Tibial artery (tissue), 4 donors: ENCODE results near the gene ZNF239.
"Not testable (repeated sequence)": the region's sequence is repeated elsewhere in the genome, so short reads cannot be mapped to it uniquely, and the experiment has no call there.

Experiments used
- DNase-seq, 2 donors: peaks; one replicate each; pipeline ENCODE4 v3.0.0-alpha.2; 2019
- H3K27ac ChIP-seq, 2 donors: fragments of 200-600 bp; sonication (generic) in 1 of 2; 1 replicate in 1 of 2; 2 replicates in 1 of 2; pipeline ENCODE4 v1.5.1; 2018 to 2019; ENCODE audit warnings: mild to moderate bottlenecking in 1 of 2
- H3K27me3 ChIP-seq, 2 donors: fragments of 200-600 bp; sonication (generic) in 1 of 2; one replicate each; pipeline versions ENCODE4 v1.5.1 to v1.6.0; 2016 to 2019
- H3K36me3 ChIP-seq, 3 donors: fragments of 200-600 bp; sonication (generic) in 2 of 3; one replicate each; pipeline ENCODE4 v1.5.1; 2016 to 2019; ENCODE audit warnings: mild to moderate bottlenecking in 2 of 3
- H3K4me1 ChIP-seq, 4 donors: fragments of 200-600 bp; sonication (generic) in 2 of 4; 1 replicate in 3 of 4; 2 replicates in 1 of 4; pipeline ENCODE4 v1.5.1; 2016 to 2019
- H3K4me3 ChIP-seq, 2 donors: fragments of 200-600 bp; sonication (generic) in 1 of 2; 1 replicate in 1 of 2; 2 replicates in 1 of 2; pipeline ENCODE4 v1.5.1; 2018 to 2019; ENCODE audit warnings: mild to moderate bottlenecking in 2 of 2
- H3K9me3 ChIP-seq, 3 donors: fragments of 200-600 bp; sonication (generic) in 1 of 3; one replicate each; pipeline ENCODE4 v1.5.1; 2016 to 2019
- CTCF ChIP-seq, 2 experiments: fragments of 200-600 bp in 1 of 2; fragments of 450-650 bp in 1 of 2; IDR thresholded peaks; one replicate each; pipeline ENCODE4 v1.5.1; 2017 to 2019; ENCODE audit warnings: antibody characterized with exemption in 2 of 2, mild to moderate bottlenecking in 1 of 2, moderate library complexity in 1 of 2
- intact Hi-C: fragments of 100-400 bp; cut with DNase I; formaldehyde crosslinking; loops from one replicate; pipeline ENCODE4 v1.15.0; 2023; ENCODE audit warnings: low total_unique reads

The ZNF239 gene

GRCh38 chr10:43598446-43598845, 24.0 kb upstream of the ZNF239 start:
- TF ChIP-seq CTCF (IDR thresholded peaks at IDR 0.05): no peak
- no peak for DNase-seq

GRCh38 chr10:43596546-43596945, 22.1 kb upstream of the ZNF239 start:
- no peaks in the 10 kb centered on the region for H3K27me3 ChIP-seq
- no peaks in the 10 kb centered on the region for H3K9me3 ChIP-seq
- no peaks in the 10 kb centered on the region for H3K4me1 ChIP-seq
- TF ChIP-seq CTCF (IDR thresholded peaks at IDR 0.05): no peak
- no peak overlapping the region for H3K27ac ChIP-seq
- intact Hi-C loops: no loop called here
- H3K4me3 ChIP-seq: no peak overlapping the region
- no peak for DNase-seq
- no peaks in the 10 kb centered on the region for H3K36me3 ChIP-seq

More at GRCh38 chr10:43598446-43598845, 24.0 kb upstream of the ZNF239 start:
- Histone ChIP-seq H3K4me3 (no peak overlapping the region), H3K36me3 (no peaks in the 10 kb centered on the region), H3K4me1 (no peaks in the 10 kb centered on the region), H3K27me3 (no peaks in the 10 kb centered on the region), H3K27ac (no peak overlapping the region), H3K9me3 (no peaks in the 10 kb centered on the region)
- intact Hi-C loops: no loop called here

GRCh38 chr10:43595739-43596298, 21.4 kb upstream of the ZNF239 start:
- TF ChIP-seq CTCF (IDR thresholded peaks at IDR 0.05): no peak
- Histone ChIP-seq H3K4me3 (no peak overlapping the region), H3K36me3 (no peaks in the 10 kb centered on the region), H3K9me3 (no peaks in the 10 kb centered on the region), H3K27ac (no peak overlapping the region), H3K27me3 (no peaks in the 10 kb centered on the region), H3K4me1 (no peaks in the 10 kb centered on the region)
- no peak for DNase-seq
- intact Hi-C loops: no loop called here

GRCh38 chr10:43594944-43595589, 20.7 kb upstream of the ZNF239 start:
- no peaks in the 10 kb centered on the region for H3K36me3 ChIP-seq
- no peak for DNase-seq
- no peaks in the 10 kb centered on the region for H3K9me3 ChIP-seq
- intact Hi-C loops: no loop called here
- no peaks in the 10 kb centered on the region for H3K27me3 ChIP-seq
- no peak overlapping the region for H3K27ac ChIP-seq
- H3K4me1 ChIP-seq: no peaks in the 10 kb centered on the region
- no peak for TF ChIP-seq CTCF (IDR thresholded peaks at IDR 0.05)
- no peak overlapping the region for H3K4me3 ChIP-seq

GRCh38 chr10:43591303-43591904, 17.0 kb upstream of the ZNF239 start:
- no peaks in the 10 kb centered on the region for H3K9me3 ChIP-seq
- no peak for TF ChIP-seq CTCF (IDR thresholded peaks at IDR 0.05)
- H3K27ac ChIP-seq: no peak overlapping the region
- no peak for DNase-seq
- intact Hi-C loops: no loop called here
- H3K36me3 ChIP-seq: no peaks in the 10 kb centered on the region
- no peaks in the 10 kb centered on the region for H3K27me3 ChIP-seq
- no peak overlapping the region for H3K4me3 ChIP-seq
- H3K4me1 ChIP-seq: no peaks in the 10 kb centered on the region

GRCh38 chr10:43586730-43587115, 12.3 kb upstream of the ZNF239 start:
- H3K9me3 ChIP-seq, H3K36me3 ChIP-seq, H3K27me3 ChIP-seq, H3K27ac ChIP-seq, DNase-seq, intact Hi-C loops, H3K4me3 ChIP-seq, H3K4me1 ChIP-seq: not testable (repeated sequence)
